ENCODE measurements around the gene CLEC2D.
"Not testable (repeated sequence)": the region's sequence is repeated elsewhere in the genome, so short reads cannot be mapped to it uniquely, and the experiment has no call there.

Gene CLEC2D

DNA sequence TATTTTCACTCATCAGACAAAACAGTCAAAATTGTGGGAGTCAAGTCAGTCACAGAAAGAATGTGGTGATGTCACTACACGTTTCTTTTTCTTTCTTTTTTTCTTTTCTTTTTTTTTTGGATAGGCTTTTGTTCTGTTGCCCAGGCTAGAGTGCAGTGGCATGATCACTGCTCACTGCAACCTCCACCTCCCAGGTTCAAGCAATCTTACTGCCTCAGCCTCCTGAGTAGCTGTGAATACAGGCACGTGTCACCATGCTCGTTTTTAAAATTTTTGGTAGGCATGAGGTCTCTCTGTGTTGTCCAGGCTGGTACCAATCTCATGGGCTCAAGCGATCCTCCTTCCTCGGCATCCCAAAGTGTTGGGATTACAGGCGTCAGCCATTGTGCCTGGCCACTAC is 61.1 kb downstream of the CLEC2D start:
- no peak for DNase-seq

DNA sequence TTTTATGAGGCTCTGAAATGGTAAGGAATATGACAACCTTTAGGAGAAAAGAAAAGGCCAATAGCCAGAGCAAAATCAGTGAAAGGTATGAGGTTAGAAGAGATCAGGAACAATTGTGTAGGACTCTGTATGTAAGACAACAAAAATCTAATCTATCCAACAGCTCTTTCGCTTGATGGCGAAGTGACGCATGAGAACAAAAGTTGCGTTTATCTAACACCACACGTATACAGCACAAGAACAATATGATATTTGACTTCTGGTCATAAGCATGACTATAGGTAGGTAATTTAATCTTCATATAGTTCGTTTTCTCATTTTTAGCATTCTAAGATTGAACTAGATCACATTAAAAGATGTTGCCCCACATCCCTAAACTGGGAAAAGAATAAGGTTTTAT is 61.9 kb downstream of the CLEC2D start:
- DNase-seq = peak in 1 of 2 donors; percentile 15

DNA sequence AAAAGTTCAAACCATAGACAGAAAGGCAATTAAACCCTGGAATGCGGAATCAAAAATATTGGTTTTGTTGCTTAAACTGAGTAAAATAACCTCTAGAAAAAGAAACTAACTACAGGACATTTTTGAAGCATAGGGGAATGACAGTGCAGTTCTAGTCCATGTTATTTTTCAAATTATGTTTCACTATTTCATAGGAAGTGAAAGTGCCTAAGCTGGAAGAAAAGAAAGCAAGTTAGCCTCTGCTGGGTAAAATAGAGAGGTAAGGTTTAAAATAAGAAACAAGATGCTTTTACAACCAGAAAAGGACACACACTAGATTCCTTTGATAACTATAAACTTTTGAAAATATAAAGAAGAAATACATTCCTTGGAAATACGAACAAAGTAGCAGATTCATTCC is 62.3 kb downstream of the CLEC2D start:
- DNase-seq = peak; percentile 43 to 78

DNA sequence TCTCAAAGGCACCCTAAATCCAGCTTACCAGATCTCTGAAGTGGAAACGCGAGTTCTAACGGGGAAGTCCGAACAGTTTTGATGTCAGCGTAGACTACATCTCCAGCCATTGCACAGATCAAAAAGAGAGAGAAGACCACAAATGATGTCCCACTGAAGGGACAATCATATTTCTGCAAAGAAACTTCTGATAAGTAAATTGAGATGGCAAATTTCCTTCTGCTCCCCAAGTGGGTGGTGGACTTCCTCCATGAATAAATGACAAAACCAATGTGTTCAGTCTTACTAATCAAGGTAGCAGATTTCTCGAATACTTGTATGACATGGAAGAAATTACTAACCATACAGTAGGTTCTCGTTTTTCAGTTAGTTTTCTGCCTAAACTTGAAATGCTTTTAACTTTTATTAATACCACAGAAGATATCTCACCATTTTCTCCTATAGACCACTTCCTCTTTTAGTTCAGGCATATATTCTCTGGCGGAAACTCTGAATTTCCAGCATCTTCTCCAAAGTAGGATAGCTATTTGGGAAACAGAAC is 63.5 kb downstream of the CLEC2D start, which contains the start of gene CLECL1:
Gene CLECL1 (minus strand): TSS at position 177 of the 541 bp plus-strand sequence.
- peak; percentile 57 to 72 for DNase-seq

DNA sequence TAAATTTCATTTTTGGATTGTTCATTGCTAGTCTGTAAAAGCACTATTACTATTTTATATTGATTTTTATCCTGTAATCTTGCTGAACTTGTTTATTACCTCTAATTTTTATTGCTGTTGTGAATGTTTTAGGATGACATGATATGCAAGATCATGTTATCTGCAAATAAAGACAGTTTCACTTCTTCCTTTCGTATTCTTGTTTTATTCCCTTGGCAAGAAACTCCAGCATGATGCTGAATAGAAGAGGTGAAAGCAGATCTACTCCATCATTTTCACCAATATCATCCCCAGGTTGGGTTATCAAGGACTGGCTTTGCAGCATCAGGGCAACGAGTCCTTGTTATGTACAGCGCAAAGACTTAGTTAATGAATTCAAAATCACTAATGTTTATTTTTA is 66.1 kb downstream of the CLEC2D start:
- peak in 1 of 2 donors; percentile 55 for DNase-seq

DNA sequence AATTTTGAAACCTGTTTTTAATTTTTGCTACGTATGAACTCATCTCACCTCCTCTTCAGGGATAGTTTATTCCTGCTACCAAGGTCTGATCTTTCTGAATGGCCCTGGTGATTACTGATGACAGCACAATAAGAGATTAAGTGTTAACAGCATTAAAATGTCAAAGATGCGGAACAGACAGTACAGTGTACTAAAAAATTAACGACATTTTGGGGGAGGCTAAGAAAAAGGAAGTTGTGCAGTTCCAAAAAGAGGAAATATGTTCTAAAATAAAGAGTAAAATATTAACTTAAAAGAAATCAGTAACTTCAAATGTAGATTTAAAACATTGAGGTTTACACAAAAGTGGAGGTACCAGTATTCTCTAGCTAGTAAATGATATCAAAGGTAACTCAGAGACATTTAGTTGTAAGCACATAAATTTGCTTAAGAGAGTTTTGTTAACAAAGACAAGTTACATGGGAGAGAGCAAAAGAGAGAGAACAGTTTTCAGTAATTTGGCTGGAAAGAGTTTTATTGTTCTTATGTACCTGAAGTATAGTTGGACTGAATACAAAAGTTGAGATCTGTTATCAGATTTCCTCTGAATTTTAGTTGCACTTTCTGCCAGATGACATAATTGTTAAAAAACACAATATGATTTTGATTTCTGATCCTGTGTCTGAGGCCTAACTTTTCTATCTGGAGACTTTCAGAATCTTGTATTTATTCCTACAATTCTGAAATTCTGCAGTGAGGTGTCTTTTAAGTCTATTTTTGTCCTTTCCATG is 67.6 kb downstream of the CLEC2D start:
- peak; percentile 60 to 85 for DNase-seq

DNA sequence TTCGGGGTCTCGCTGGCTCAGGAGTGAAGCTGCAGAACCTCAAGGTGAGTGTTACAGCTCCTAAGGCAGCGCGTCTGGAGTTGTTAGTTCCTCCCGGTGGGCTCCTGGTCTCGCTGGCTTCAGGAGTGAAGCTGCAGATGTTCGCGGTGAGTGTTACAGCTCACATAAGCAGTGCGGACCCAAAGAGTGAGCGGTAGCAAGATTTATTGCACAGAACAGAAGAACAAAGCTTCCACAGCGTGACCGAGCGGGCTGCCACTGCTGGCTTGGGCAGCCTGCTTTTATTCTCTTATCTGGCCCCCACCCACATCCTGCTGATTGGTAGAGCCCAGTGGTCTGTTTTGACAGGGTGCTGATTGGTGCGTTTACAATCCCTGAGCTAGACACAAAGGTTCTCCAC is 69.4 kb downstream of the CLEC2D start:
- DNase-seq = not testable (repeated sequence)

DNA sequence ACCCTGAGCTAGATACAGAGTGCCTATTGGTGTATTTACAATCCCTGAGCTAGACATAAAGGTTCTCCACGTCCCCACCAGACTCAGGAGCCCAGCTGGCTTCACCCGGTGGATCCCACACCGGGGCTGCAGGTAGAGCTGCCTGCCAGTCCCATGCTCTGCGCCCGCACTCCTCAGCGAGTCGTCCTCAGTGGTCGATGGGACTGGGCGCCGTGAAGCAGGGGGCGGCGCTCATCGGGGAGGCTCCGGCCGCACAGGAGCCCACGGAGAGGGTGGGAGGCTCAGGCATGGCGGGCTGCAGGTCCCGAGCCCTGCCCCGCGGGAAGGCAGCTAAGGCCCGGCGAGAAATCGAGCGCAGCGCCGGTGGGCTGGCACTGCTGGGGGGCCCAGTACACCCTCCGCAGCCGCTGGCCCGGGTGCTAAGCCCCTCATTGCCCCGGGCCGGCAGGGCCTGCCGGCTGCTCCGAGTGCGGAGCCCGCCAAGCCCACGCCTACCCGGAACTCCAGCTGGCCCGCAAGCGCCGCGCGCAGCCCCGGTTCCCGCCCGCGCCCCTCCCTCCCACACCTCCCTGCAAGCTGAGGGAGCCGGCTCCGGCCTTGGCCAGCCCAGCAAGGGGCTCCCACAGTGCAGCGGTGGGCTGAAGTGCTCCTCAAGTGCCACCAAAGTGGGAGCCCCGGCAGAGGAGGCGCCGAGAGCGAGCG is 70.0 kb downstream of the CLEC2D start:
- not testable (repeated sequence) for DNase-seq

DNA sequence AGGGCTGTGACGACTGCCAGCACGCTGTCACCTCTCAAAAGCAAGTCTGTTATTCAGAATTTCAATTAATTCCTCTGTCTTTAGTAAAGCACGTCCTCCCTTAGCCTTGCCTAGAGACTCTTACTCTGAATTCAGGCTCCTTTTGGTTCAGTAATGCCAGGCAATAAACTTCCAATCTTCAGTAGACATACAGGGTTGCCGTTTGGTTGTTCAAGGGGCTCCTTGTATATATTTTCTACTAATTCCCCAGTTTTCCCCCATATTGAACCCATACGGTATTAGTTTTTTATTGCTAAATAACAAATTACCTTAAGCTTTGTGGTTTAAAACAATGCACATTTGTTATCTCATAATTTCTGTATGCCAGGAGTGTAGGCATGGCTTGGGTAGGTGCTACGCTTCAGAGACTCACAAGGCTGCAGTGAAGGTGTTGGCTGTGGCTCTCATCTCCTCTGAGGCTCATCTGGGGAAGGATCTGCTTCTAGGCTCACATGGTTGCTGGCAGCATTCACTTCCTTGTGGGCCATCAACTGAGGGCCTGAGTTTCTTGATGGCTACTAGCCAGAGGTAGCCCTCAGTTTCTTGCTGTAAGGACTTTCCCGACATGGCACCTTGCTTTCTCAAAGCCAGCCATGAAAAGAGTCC is 70.7 kb downstream of the CLEC2D start:
- DNase-seq = peak in 1 of 2 donors; percentile 9

DNA sequence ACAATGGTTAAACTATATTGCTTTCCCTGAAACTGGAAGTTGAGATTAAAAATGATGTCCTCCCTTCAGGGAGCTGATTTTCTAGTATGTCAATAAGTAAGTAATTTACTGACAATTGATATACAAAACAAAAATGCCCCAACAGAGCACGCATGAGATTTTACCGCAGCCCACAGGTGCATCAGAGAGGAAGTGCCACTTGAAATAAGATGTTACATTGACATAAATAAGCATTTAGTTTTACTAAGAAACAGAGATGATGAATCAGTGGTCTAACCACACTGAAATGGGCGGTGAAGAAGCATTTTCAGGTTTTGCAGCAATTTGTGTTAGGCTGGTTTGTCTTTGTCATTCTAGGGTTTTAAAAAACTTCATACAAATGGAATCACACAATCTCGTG is 72.2 kb downstream of the CLEC2D start:
- peak in 1 of 2 donors; percentile 26 for DNase-seq

DNA sequence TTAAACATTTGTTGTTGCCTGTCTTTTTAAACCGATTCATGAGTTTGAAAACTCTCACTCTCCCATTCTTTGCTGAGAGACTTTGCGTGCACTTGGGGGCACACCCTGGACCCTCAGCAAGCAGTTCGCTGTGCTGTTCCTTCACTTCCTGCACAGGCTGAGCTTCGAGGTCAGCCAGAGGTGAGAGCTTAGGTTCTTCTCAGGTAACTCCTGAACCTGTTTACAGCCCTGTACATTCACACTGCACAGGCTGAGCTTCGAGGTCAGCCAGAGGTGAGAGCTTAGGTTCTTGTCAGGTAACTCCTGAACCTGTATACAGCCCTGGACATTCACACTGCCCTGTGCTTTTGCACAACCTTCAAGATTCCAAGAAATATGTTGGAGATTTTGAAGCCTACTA is 73.1 kb downstream of the CLEC2D start:
- no peak for DNase-seq

DNA sequence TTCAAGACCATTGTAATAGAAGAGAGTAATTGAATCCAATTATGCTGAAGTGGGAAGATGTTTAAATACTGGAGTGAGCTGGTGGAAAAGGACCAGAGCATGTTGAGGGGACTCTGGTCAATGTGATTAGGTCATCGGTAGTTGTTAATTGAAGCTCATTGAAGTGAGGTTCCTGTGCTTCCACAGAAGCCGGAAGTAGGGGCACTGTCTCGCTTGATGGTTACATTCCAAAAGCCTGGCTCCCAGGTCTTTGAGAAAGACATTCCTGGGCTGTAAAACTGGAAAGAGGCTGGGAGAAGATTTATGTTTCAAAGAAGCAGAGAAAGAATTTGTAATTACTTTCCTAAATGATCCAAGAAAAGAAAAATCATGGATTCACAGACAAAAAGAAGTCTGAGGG is 75.7 kb downstream of the CLEC2D start:
- DNase-seq = no peak
